Kidney (tissue), 14 donors: ENCODE data around the gene TMPRSS4. TPM values are rescaled to one million over a fixed set of nuclear protein-coding genes. Genes with fewer than 3 reads are reported as not detected.

Experiments
- DNase-seq, 5 donors: peaks; one replicate each; pipeline ENCODE4 v3.0.0-alpha.2; 2013 to 2020
- FAIRE-seq: peaks from 2 replicates; lab custom pipeline; 2012; peaks lifted over from hg19 to GRCh38; lab: Jason Lieb, UNC
- H3K27ac ChIP-seq, 2 donors: one replicate each; pipeline ENCODE4 v1.7.0; 2013; ENCODE audit warnings: low read depth in 2 of 2, low read length in 2 of 2, inconsistent platforms in 1 of 2
- H3K27me3 ChIP-seq: one replicate; pipeline ENCODE4 v1.7.1; 2013; ENCODE audit warnings: low read length, inconsistent platforms; ENCODE audit not compliant: control insufficient read depth, insufficient read depth
- H3K36me3 ChIP-seq, 3 donors: one replicate each; pipeline versions ENCODE4 v1.7.0 to v1.7.1; 2013; ENCODE audit warnings: low read length in 3 of 3, control low read depth in 1 of 3, inconsistent platforms in 1 of 3; ENCODE audit not compliant: insufficient read depth in 3 of 3, control insufficient read depth in 2 of 3
- H3K4me1 ChIP-seq, 3 donors: one replicate each; pipeline versions ENCODE4 v1.7.0 to v1.7.1; 2013; ENCODE audit warnings: low read length in 3 of 3, inconsistent platforms in 1 of 3, low read depth in 1 of 3; ENCODE audit not compliant: control insufficient read depth in 2 of 3, insufficient read depth in 2 of 3
- H3K4me3 ChIP-seq, 3 donors: one replicate each; pipeline versions ENCODE4 v1.7.0 to v1.8.1; 2013; ENCODE audit warnings: low read length in 3 of 3, control low read depth in 1 of 3, inconsistent platforms in 1 of 3
- H3K9ac ChIP-seq, 3 donors: one replicate each; pipeline versions ENCODE4 v1.7.0 to v1.7.1; 2013; ENCODE audit warnings: low read length in 3 of 3, control low read depth in 1 of 3, inconsistent platforms in 1 of 3
- H3K9me3 ChIP-seq, 3 donors: one replicate each; pipeline versions ENCODE4 v1.7.0 to v1.7.1; 2013; ENCODE audit warnings: low read length in 3 of 3, control low read depth in 1 of 3, inconsistent platforms in 1 of 3; ENCODE audit not compliant: control insufficient read depth in 2 of 3, insufficient read depth in 1 of 3
- CTCF ChIP-seq: IDR thresholded peaks from 3 replicates; pipeline ENCODE4 v1.5.1; 2012; ENCODE audit warnings: mild to moderate bottlenecking, moderate library complexity, borderline replicate concordance; ENCODE audit not compliant: insufficient read depth; ENCODE audit errors: extremely low read depth
- intact Hi-C: fragments of 100-400 bp; cut with DNase I; formaldehyde crosslinking; loops from one replicate; pipeline ENCODE4 v1.11.1; 2022
- polyA plus RNA-seq: library from polyadenylated mRNA; stranded (reverse); fragments of 350-450 nt; fragmentation: Illumina TruSeq; extraction: RNeasy Lipid Tissue Mini Kit (QIAGEN cat#74804); gene quantifications from one replicate; pipeline ENCODE4 v1.2.3, GENCODE V29; 2014; ENCODE audit warnings: low read depth, low replicate concordance; ENCODE audit not compliant: insufficient read depth
- total RNA-seq: library from RNA; stranded (reverse); fragmentation: NEBNext Ultra II Directional; extraction: Animal tissue kit (Norgen Biotek cat#: 25700); gene quantifications from one replicate; pipeline ENCODE4 v1.2.1, GENCODE V29; 2021
- donor health status: control.
- donor health status: control.
- donor health status: control.
- donor health status: control.
- donor health status: control.
- donor health status: DM: yes; HTN: yes; CAD: no.
- donor health status: Normal renal cell carcinoma (clear cell type).

TMPRSS4 gene
- total and polyA plus RNA-seq, 2 donors from 2014 or later: 27.8 to 234 TPM

DNA sequence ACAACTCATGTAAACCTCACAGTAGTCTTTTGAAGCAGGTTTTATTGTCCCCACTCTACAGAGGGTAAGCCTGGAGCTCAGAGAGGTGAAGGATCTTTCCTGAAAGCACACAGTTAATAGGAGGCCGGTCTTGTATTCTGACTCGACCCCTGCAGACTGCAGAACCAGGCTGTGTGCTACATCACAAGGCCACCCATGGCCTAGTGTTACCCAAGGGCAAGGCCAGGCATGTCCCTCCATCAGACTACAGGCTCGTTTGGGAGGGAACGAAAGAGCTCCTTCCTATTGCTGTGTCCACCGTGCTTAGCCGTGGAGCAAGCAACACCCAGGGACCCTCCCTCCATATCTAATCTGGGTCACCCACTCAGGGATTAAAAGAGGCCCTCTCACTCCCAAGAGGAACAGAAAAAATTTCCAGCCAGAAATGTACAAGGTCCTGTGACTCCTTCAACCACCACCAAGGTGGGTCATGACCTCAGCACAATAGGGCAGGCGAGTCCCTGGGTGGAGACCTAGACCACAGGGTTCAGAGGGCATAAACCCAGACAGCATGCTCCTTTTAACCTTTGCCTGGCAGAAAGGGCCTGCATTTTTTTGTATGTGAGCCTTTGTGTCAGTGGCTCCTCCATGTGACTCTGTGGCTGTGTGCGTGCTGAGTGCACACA lies 16.2 kb downstream of the TMPRSS4 start:
- H3K36me3 ChIP-seq: no peaks in the 10 kb centered on the region

GRCh38 chr11:118095493-118095892 lies 18.6 kb downstream of the TMPRSS4 start:
- H3K9ac ChIP-seq: no peak overlapping the region
- intact Hi-C loops: no loop called here
- no peaks in the 10 kb centered on the region for H3K36me3 ChIP-seq
- H3K4me1 ChIP-seq: peaks cover 0 to 9% (median 7%) of the 10 kb centered on the region in 3 donors
- FAIRE-seq (no peak), DNase-seq (no peak)
- peak overlapping the region in 1 of 2 donors; percentile 8 for H3K27ac ChIP-seq
- peak overlapping the region in 1 of 3 donors; percentile 60 for H3K4me3 ChIP-seq
- H3K9me3 ChIP-seq: no peaks in the 10 kb centered on the region
- H3K27me3 ChIP-seq: no peaks in the 10 kb centered on the region
- TF ChIP-seq CTCF: no peak

More for the DNA sequence above, 16.2 kb downstream of the TMPRSS4 start:
- Histone ChIP-seq H3K9me3 (no peaks in the 10 kb centered on the region), H3K27ac (peak overlapping the region in 1 of 2 donors; percentile 59), H3K9ac (no peak overlapping the region), H3K27me3 (no peaks in the 10 kb centered on the region), H3K4me1 (peaks cover 0 to 7% (median under 1%) of the 10 kb centered on the region in 3 donors), H3K4me3 (peak overlapping the region in 2 of 3 donors; percentile 24 to 60)
- FAIRE-seq: no peak
- intact Hi-C loops: no loop called here
- no peak for DNase-seq
- no peak for TF ChIP-seq CTCF

DNA sequence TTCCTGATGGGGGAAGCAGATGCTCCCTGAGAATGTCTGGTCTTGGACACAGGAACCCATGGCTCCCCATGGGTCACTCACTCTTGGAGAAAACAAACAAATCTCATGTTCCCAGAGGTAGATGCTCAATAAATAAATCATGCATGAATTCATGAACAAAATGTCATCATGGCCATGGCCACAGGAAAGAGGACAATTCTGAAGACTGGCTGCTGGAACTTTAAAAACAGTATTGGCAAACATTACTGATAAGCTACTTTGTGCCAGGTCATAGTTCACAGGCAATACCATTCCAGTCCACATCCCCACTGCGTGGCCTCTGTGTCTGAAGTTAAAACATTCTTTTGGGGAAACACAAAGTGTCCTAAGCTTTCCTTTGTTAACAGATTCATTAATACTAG lies 19.1 kb downstream of the TMPRSS4 start:
- intact Hi-C loops: no loop called here
- Histone ChIP-seq H3K4me3 (no peak overlapping the region), H3K27ac (peak overlapping the region in 1 of 2 donors; percentile 8), H3K9ac (no peak overlapping the region), H3K27me3 (no peaks in the 10 kb centered on the region), H3K9me3 (no peaks in the 10 kb centered on the region), H3K36me3 (no peaks in the 10 kb centered on the region), H3K4me1 (peaks cover 0 to 10% (median 7%) of the 10 kb centered on the region in 3 donors)
- FAIRE-seq (no peak), DNase-seq (no peak)
- TF ChIP-seq CTCF: no peak
